Measurements from ENCODE around the gene MCC. TPM values are rescaled to one million over a fixed set of nuclear protein-coding genes. Genes with fewer than 3 reads are reported as not detected.
A peak's percentile ranks its signal among the peaks of the same experiment; 100 is the strongest.

MCC gene
- polyA plus RNA-seq, 1 donor (not counting 4 experiments of a cell fraction or from before 2014, with no cell fraction given): 24.6 TPM

- Histone ChIP-seq H3K9me3 (ENCODE audit: control insufficient read depth, low read depth, low read length) (no peaks in the 10 kb centered on the region), H3K9me1 (ENCODE audit: control insufficient read depth, extremely low read depth, insufficient read depth, low read length) (peaks cover 3% of the 10 kb centered on the region), H3K4me1 (ENCODE audit: control insufficient read depth, extremely low read depth, insufficient read depth, low read length) (peaks cover 78% of the 10 kb centered on the region), H2AFZ (ENCODE audit: control insufficient read depth, low read length) (no peak overlapping the region), H3K27ac (ENCODE audit: control insufficient read depth, insufficient read depth, low read length) (peak overlapping the region; percentile 95), H3K9ac (ENCODE audit: control insufficient read depth, extremely low read depth, insufficient read depth, low read length) (no peak overlapping the region), H3K36me3 (ENCODE audit: control insufficient read depth in 2 of 2, extremely low read depth in 1 of 2, insufficient read depth in 2 of 2, low read length in 2 of 2) (no peaks in the 10 kb centered on the region), H3K27me3 (ENCODE audit: control insufficient read depth, extremely low read depth, insufficient read depth, low read length) (no peaks in the 10 kb centered on the region), H4K20me1 (ENCODE audit: control insufficient read depth, extremely low read depth, insufficient read depth, low read length) (no peaks in the 10 kb centered on the region), H3K79me2 (ENCODE audit: control insufficient read depth, insufficient read depth, low read length) (peaks cover 40% of the 10 kb centered on the region), H3K4me2 (ENCODE audit: control insufficient read depth, extremely low read depth, insufficient read depth, low read depth, low read length) (no peak overlapping the region), H3K4me3 (ENCODE audit: control insufficient read depth in 2 of 3, extremely low read depth in 1 of 3, insufficient read depth in 2 of 3, low read depth in 1 of 3, low read length in 3 of 3) (no peak overlapping the region)
- no peak for TF ChIP-seq EZH2 (IDR thresholded peaks at IDR 0.05; ENCODE audit: low read length)
- TF ChIP-seq CTCF (optimal IDR thresholded peaks at IDR 0.05 in 1 of 3, IDR thresholded peaks at IDR 0.05 in 1 of 3, conservative IDR thresholded peaks at IDR 0.05 in 1 of 3; ENCODE audit: extremely low read depth in 1 of 3, insufficient read depth in 2 of 3, low read length in 3 of 3): no peak
- DNase-seq (ENCODE audit: low read depth, low spot score): no peak
- dilution Hi-C loops (cut with MboI; ENCODE audit: extremely low pct_ligation_motif_present, low sequenced_read_pairs): no loop called here
- peak; percentile 23 for FAIRE-seq
Measured at GRCh38 chr5:113164021-113164420, 324.2 kb downstream of the MCC start.

GRCh38 chr5:113163328-113163727 is 324.9 kb downstream of the MCC start:
- Histone ChIP-seq H3K9ac (ENCODE audit: control insufficient read depth, extremely low read depth, insufficient read depth, low read length) (peak overlapping the region; percentile 71), H2AFZ (ENCODE audit: control insufficient read depth, low read length) (no peak overlapping the region), H3K9me1 (ENCODE audit: control insufficient read depth, extremely low read depth, insufficient read depth, low read length) (peaks cover 3% of the 10 kb centered on the region), H3K27ac (ENCODE audit: control insufficient read depth, insufficient read depth, low read length) (peak overlapping the region; percentile 95), H3K4me1 (ENCODE audit: control insufficient read depth, extremely low read depth, insufficient read depth, low read length) (peaks cover 71% of the 10 kb centered on the region), H3K27me3 (ENCODE audit: control insufficient read depth, extremely low read depth, insufficient read depth, low read length) (no peaks in the 10 kb centered on the region), H4K20me1 (ENCODE audit: control insufficient read depth, extremely low read depth, insufficient read depth, low read length) (no peaks in the 10 kb centered on the region), H3K9me3 (ENCODE audit: control insufficient read depth, low read depth, low read length) (no peaks in the 10 kb centered on the region), H3K4me2 (ENCODE audit: control insufficient read depth, extremely low read depth, insufficient read depth, low read depth, low read length) (peak overlapping the region; percentile 83), H3K36me3 (ENCODE audit: control insufficient read depth in 2 of 2, extremely low read depth in 1 of 2, insufficient read depth in 2 of 2, low read length in 2 of 2) (peaks cover 0 to 2% of the 10 kb centered on the region in 2 experiments), H3K4me3 (ENCODE audit: control insufficient read depth in 2 of 3, extremely low read depth in 1 of 3, insufficient read depth in 2 of 3, low read depth in 1 of 3, low read length in 3 of 3) (peak overlapping the region in 1 of 3 experiments; percentile 22), H3K79me2 (ENCODE audit: control insufficient read depth, insufficient read depth, low read length) (peaks cover 43% of the 10 kb centered on the region)
- dilution Hi-C loops (cut with MboI; ENCODE audit: extremely low pct_ligation_motif_present, low sequenced_read_pairs): no loop called here
- no peak for TF ChIP-seq EZH2 (IDR thresholded peaks at IDR 0.05; ENCODE audit: low read length)
- TF ChIP-seq CTCF (optimal IDR thresholded peaks at IDR 0.05 in 1 of 3, IDR thresholded peaks at IDR 0.05 in 1 of 3, conservative IDR thresholded peaks at IDR 0.05 in 1 of 3; ENCODE audit: extremely low read depth in 1 of 3, insufficient read depth in 2 of 3, low read length in 3 of 3): no peak
- DNase-seq (ENCODE audit: low read depth, low spot score): peak; percentile 48
- FAIRE-seq: peak; percentile 70
